OCI-LY7 (cell line): ENCODE data around the gene KIF9.

Experiments
- CTCF ChIP-seq: fragments of 200-600 bp; sonication (generic); conservative IDR thresholded peaks from 2 replicates; pipeline ENCODE4 v1.5.1; 2014; ENCODE audit warnings: mild to moderate bottlenecking, antibody characterized with exemption, low read length, moderate library complexity, mixed read lengths
- EZH2phosphoT487 ChIP-seq: fragments of 200-600 bp; sonication (generic); IDR thresholded peaks from 2 replicates; pipeline ENCODE4 v1.6.1; 2018; ENCODE audit warnings: low read depth, borderline replicate concordance, mild to moderate bottlenecking, mixed run types, antibody characterized with exemption, low read length, moderate library complexity, mixed read lengths

DNA sequence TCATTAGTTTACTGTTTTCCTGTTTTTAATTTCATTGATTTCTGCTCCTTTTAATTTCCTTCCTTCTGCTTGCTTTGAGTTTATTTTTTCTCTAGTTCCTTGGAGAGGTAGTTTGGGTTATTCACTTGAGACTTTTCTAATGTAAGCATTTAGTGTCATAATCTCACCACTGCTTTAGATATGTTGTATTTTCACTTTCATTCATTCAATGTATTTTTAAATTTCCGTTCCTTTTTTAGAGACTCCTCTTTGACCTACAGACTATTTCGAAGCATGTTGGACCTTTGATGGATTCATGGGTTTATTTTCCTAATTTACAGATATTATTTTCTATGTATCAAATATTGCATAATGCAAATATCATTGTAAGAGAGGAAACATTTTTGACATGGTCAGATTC lies 23.4 kb upstream of the KIF9 start:
- TF ChIP-seq CTCF (no peak), EZH2phosphoT487 (no peak)
